HG03097 (cell line): ENCODE measurements around the gene MYL7.

Experiments
- ATAC-seq: cut with Tn5 transposase; IDR thresholded peaks from one replicate; pipeline ENCODE4 v1.9.1; 2021; ENCODE audit not compliant: unreplicated experiment, low FRiP score

Gene MYL7

DNA sequence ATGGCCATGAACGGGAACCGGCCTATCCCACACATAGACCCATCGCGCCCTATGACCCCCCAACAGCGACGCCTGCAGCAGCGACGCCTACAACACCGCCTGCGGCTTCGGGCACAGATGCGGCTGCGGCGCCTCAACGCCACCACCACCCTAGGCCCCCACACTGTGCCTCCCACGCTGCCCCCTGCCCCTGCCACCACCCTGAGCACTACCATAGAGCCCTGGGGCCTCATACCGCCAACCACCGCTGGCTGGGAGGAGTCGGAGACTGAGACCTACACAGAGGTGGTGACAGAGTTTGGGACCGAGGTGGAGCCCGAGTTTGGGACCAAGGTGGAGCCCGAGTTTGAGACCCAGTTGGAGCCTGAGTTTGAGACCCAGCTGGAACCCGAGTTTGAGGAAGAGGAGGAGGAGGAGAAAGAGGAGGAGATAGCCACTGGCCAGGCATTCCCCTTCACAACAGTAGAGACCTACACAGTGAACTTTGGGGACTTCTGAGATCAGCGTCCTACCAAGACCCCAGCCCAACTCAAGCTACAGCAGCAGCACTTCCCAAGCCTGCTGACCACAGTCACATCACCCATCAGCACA lies 27.3 kb downstream of the MYL7 start:
- ATAC-seq = no peak

DNA sequence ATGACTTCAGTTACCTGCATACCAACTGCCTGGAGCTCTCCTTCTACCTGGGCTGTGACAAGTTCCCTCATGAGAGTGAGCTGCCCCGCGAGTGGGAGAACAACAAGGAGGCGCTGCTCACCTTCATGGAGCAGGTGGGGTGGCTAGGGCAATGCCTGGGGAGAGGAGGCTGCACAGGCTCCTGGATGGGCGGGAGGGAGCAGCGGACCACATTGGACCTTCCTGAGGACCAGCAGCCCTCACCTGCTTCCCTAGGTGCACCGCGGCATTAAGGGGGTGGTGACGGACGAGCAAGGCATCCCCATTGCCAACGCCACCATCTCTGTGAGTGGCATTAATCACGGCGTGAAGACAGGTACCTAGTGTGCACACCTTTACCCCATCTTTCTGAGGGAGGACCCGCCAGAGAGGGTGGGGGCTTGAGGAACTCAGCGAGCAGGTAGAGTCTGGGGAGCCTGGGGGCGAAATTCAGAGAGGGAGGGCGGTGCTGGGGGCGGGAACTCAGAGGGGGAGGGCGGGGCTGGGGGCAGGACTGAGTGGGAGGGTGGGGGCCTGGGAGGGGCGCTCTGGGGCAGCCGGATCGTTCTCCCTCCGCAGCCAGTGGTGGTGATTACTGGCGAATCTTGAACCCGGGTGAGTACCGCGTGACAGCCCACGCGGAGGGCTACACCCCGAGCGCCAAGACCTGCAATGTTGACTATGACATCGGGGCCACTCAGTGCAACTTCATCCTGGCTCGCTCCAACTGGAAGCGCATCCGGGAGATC lies 28.0 kb downstream of the MYL7 start:
- ATAC-seq = no peak

DNA sequence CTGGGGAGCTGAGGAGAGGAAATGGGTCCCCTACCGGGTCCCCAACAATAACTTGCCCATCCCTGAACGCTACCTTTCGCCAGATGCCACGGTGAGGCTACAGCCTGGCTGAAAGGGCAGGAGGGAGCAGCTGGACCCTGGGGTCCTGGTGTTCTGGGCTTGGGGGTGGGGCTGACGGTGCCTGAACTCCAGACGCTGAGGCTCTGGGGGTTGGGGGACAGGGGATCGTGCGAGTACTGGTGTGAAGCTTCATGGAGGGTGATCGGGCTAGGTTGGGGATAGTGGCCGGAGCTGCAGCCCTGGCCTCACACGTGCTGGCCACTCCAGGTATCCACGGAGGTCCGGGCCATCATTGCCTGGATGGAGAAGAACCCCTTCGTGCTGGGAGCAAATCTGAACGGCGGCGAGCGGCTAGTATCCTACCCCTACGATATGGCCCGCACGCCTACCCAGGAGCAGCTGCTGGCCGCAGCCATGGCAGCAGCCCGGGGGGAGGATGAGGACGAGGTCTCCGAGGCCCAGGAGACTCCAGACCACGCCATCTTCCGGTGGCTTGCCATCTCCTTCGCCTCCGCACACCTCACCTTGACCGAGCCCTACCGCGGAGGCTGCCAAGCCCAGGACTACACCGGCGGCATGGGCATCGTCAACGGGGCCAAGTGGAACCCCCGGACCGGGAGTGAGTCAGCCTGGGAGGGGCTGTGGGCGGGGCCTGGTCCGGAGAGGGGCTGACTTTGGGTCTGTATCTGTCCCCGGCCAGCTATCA lies 28.7 kb downstream of the MYL7 start:
- no peak for ATAC-seq

DNA sequence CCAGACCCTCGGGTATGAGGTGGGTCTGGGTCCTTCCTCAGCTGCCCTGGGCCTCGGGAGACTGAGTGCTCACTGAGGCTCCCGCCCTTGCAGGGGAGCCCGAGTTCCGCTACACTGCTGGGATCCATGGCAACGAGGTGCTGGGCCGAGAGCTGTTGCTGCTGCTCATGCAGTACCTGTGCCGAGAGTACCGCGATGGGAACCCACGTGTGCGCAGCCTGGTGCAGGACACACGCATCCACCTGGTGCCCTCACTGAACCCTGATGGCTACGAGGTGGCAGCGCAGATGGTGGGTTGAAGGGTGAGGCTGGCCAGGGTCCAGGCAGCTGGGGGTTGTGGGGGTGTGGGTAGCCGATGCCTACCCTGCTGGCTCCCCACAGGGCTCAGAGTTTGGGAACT lies 29.4 kb downstream of the MYL7 start:
- no peak for ATAC-seq

DNA sequence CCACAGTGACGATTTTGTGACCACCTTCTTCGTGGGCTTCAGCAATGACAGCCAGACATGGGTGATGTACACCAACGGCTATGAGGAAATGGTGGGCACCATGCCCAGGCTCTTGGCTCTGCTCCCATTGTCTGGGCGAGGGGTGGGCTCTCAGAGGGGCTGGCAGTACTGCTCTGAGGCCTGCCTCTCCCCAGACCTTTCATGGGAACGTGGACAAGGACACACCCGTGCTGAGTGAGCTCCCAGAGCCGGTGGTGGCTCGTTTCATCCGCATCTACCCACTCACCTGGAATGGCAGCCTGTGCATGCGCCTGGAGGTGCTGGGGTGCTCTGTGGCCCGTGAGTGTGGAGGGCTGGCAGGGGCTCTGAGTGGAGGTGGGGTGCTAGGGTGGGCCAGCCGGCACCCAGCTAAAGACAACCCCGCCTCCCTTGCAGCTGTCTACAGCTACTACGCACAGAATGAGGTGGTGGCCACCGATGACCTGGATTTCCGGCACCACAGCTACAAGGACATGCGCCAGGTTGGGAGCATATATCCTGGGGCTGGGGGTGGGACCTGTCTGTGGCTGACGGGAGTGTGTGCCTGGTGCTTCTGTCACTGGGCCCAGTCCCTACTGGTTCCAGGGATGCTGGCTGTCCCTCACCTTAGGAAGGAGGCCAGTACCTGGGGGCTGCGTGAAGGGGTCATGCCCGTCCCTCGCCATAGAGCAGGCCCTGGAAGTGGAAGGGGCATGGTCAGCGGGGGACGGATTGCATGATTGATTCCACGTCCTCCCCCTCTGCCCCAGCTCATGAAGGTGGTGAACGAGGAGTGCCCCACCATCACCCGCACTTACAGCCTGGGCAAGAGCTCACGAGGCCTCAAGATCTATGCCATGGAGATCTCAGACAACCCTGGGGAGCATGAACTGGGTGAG lies 30.2 kb downstream of the MYL7 start:
- no peak for ATAC-seq

DNA sequence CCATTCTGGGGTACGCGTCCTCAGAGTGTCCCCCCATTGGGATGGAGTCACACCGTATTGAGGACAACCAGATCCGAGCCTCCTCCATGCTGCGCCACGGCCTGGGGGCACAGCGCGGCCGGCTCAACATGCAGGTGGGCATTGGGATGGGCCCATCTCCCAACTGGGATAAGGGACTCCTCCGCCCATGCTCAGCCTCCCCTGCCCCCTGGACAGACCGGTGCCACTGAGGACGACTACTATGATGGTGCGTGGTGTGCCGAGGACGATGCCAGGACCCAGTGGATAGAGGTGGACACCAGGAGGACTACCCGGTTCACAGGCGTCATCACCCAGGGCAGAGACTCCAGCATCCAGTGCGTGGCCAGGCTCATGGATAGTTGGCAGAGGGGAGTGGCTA lies 31.1 kb downstream of the MYL7 start:
- no peak for ATAC-seq

DNA sequence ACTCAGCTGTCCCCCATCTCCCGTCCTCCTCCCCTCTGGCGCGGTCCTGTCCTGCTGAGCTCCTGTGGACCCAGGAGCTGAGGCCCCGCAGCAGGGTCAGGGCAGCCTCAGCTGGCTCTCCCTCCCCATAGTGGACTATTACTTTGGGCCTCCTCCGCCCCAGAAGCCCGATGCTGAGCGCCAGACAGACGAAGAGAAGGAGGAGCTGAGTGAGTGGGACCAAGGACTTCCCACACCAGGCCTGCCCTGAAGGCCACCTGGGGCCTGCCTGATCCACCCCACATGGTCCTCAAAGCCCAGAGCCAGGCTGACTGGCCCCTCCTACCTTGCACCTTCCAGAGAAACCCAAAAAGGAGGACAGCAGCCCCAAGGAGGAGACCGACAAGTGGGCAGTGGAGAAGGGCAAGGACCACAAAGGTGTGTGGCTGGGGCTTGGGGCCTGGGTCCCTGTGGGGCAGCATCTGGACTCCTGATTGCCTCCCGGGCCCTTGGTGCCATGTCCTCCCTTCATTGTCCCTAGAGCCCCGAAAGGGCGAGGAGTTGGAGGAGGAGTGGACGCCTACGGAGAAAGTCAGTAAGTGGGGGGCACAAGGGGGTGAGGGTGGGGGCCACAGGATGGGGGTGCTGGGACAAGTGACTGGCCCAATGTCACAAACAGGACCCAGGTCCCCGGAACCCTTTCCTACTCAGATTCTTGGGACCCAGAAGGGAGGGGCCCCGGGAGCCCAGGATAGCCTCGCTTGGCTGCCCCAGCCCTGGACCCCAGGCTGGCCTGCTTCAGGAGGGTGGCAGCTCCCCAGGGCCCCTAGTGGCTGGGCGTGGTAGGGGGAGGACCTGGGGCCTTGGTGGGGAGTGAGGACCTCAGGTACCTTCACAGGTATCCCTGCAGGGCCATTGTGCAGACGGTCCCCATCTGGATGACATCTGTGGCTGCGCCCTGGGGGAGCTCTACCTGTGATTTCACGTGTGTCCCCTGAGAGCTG lies 32.1 kb downstream of the MYL7 start:
- ATAC-seq = no peak

DNA sequence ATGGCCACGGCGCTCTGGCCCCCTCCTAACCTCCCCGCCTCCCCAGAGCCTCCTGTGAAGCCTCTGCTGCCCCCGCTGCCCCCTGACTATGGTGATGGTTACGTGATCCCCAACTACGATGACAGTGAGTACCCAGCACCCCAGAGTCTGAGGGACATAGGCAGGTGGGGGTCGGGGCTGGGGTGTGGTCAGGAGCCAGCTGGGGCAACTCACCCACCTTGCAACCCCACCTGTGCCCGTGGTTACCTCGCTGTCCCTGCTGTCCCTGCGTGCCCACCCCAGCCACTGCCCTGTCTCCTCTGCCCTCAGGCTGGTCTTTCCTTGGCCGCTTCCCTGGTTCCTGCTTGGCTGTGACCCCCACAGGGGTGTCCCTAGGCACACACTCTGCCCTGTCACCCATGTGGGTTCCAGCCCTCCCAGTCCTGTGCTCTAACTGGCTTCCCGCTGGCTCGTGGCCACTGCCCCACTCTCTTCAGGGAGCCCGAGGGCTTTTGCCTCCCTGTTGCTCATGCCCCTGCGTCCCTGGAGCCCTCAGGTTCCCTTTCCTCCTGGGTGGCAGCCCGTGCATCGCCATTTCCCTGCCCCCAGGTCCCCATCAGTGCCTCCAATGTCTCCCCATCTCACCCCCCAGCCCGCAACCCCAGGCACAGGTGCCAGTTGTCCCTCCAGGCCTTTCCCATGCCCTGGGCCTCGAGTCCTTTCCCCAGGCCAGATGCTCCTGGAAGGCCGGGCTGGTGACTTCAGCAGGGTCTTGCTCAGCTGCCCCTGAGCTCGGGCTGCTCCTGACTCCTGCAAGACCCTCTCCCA lies 33.0 kb downstream of the MYL7 start:
- ATAC-seq = no peak

DNA sequence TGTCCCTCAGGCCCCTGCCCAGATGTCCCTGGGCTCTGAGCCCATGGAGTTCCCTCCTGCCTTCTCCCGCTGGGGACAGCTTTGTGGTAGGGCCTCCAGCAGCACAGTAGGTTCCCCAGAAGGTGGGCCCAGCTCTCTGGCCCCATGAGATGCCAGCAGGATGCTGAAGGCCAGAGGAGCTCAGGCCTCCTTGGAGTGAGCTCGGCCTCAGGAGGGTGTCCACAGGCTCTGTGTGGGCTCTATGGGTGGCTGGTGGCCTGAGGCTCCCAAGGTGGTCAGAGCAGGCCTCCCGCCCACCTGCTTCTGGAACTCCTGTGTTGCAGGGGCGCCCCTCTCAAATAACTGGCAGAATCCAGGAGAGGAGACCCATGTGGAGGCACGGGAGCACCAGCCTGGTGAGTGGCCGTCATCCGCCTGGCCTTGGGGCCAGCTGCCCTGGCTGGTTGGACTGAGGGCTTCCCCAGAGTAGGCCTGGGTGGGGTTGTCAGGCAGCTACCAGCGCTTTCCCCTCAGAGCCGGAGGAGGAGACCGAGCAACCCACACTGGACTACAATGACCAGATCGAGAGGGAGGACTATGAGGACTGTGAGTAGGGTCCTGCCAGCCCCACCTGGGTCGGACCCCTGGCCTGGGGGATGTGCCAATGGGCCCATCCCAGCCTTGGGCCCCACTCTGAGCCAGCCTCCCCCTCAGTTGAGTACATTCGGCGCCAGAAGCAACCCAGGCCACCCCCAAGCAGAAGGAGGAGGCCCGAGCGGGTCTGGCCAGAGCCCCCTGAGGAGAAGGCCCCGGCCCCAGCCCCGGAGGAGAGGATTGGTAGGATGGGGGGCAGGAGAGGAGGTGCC lies 33.8 kb downstream of the MYL7 start:
- ATAC-seq = no peak

DNA sequence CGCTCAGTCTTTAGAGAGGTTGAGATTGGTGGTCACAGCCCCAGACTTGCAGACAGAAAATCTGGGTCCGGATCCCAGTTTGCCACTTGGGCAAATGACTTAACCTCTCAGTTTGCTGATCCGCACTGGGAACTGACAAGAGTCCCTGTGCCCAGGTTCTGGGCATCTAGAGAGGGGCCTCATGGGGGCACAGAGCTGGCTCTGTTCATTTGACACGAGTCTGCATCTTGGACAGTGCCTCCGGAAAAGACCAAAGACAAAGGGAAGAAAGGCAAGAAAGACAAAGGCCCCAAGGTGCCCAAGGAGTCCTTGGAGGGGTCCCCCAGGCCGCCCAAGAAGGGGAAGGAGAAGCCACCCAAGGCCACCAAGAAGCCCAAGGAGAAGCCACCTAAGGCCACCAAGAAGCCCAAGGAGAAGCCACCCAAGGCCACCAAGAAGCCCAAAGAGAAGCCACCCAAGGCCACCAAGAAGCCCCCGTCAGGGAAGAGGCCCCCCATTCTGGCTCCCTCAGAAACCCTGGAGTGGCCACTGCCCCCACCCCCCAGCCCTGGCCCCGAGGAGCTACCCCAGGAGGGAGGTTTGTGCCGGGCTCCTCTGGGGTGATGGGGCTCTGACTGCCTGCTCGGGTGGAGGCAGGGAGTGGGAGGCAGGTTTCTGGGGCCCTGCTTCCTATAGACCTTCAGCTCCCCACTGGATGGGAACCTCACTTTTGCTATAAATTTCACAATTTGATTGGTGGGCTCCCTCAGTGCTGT lies 34.6 kb downstream of the MYL7 start:
- no peak for ATAC-seq

DNA sequence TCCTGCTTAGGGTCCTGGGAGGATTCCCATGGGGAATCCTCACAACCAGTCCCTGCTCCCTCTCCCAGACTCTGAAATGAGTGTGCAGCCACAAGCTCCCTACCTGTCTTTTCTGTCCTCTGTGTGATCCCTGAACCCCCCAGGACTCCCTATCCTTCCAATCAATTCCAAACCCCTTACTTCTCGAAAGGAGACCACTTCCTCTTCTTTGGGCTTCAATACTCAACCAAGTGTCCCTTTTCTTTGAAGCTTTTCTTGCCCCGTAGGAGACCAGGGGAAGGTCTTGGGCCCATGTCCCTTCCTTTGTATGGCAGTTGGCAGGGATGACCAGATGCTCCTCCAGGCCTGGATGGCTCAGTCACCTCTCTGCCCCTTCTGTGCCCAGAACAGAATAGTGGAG lies 35.3 kb downstream of the MYL7 start:
- ATAC-seq = no peak

DNA sequence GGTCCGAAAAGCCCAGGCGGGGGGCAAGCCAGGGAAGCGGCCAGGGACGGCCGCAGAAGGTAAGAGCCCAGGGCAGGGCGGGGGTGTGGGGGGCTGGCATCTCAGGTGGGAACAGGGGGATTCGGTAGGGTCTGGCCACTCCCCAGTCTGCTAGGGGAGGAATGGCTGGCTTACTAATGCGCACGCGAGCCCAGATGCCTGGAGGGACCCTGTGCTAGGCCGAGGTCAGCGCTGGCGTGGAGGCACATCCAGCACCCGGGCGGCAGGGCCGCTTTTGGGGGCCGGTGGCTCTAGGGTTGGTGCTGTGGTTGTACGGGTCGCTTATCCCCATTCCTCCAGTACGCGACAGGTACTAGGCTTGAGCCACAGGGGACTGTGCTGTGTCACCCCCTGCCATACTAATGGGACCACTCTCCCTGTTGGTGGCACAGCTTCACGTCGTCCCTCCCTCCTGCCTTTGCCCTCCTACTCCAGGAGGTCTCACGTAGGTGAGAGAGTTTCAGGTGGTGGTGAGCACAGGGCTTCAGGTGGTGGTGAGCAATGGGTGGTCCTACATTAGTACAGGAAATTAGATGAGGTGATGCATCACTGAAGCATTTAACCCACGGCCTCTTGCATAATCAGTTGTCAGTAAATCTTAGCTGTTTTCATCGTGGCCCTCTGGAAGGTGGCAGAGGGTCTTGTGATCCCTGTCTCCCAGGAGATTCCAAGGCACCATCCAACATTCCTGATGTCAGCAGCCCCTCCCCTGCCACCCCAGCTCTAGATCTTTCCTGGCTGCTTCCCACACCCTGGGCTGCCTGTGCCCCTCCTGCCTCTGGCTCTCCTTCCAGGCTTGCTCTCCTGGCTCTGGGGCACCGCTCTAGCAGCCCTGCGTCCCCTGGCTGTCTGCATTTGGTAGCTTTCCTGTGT lies 36.0 kb downstream of the MYL7 start:
- no peak for ATAC-seq

DNA sequence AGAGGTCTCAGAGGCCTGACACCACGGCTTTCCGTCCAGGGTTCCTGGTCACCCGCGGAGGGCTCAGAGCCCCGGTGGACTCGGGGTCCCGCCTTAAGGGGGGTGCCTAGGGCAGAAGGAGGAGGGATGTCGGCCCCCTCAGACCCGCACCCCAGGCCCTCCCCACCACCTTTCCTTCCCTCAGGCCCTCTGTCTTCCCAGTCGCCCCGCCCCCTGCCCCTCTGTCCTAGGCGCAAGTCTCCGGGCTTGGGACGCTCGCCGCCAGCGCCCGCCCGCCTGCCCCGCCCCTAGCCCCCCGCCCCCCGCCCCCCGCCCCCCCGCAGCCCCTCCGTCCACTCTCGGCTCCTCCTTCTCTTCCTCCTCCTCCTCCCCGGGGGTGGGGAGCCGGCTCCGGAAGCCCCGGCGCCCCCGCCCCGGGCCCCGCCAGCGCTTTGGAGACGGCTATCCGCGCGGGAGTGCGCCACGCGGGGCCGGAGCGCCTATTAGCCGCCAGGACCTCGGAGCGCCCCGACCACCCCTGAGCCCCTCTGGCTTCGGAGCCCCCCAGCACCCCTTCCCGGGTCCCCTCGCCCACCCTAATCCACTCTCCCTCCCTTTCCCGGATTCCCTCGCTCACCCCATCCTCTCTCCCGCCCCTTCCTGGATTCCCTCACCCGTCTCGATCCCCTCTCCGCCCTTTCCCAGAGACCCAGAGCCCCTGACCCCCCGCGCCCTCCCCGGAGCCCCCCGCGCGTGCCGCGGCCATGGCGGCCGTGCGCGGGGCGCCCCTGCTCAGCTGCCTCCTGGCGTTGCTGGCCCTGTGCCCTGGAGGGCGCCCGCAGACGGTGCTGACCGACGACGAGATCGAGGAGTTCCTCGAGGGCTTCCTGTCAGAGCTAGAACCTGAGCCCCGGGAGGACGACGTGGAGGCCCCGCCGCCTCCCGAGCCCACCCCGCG lies 36.9 kb downstream of the MYL7 start, which contains the start of gene AEBP1:
Gene AEBP1, plus strand, starts transcription at position 423 of the 937 bp plus-strand sequence. Its CDS starts 321 bp downstream, at position 744.
- ATAC-seq = no peak

DNA sequence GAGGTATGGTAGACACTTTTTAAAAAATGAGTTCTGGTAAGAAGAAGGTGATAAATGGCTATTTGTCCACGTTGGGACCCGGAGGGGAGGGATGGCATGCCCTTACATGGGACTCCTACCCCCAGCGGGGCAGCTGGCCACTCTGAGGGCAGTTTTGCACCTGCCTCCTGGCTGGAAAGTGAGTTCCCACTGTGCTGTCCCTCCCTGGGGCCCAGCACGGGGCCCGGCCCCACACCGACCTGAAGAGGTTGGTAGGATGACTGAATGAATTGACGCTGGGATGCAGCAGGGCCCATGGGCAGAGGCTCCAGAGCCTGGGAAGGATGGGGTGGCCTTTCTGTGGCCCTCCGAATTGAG lies 37.6 kb downstream of the MYL7 start:
- ATAC-seq = no peak
